Skin of body (tissue), 2 donors: Measurements from ENCODE around the gene PLCL1. TPM values are rescaled to one million over a fixed set of nuclear protein-coding genes. Genes with fewer than 3 reads are reported as not detected.

Source experiments
- DNase-seq: peaks from one replicate; lab custom pipeline; 2025; lab: John Stamatoyannopoulos, UW
- total RNA-seq: library from RNA; depleted of rRNA; stranded (reverse); fragments of >200 nt; gene quantifications from one replicate; pipeline ENCODE4 v1.2.3, GENCODE V29; 2014

PLCL1 gene
- total RNA-seq, 1 donor from 2014 or later = 10.9 TPM

GRCh38 chr2:197852108-197852507 is 47.7 kb downstream of the PLCL1 start:
- DNase-seq = no peak

- no peak for DNase-seq
These were observed 49.2 kb downstream of the PLCL1 start for GRCh38 chr2:197853549-197853948.

- no peak for DNase-seq
These were observed 53.2 kb downstream of the PLCL1 start for GRCh38 chr2:197857476-197858107.

GRCh38 chr2:197858607-197859140 is 54.3 kb downstream of the PLCL1 start:
- no peak for DNase-seq

- no peak for DNase-seq
These were observed 58.0 kb downstream of the PLCL1 start for GRCh38 chr2:197862246-197862955.

GRCh38 chr2:197863744-197864143 is 59.4 kb downstream of the PLCL1 start:
- no peak for DNase-seq

GRCh38 chr2:197866455-197866854 is 62.1 kb downstream of the PLCL1 start:
- DNase-seq = no peak

GRCh38 chr2:197867033-197867432 is 62.6 kb downstream of the PLCL1 start:
- DNase-seq = no peak

- no peak for DNase-seq
These were observed 63.2 kb downstream of the PLCL1 start for GRCh38 chr2:197867624-197868023.

- DNase-seq = no peak
These were observed 63.8 kb downstream of the PLCL1 start for GRCh38 chr2:197868206-197868605.

GRCh38 chr2:197869041-197869440 is 64.6 kb downstream of the PLCL1 start:
- DNase-seq = peak; percentile 18

- DNase-seq = no peak
These were observed 65.2 kb downstream of the PLCL1 start for GRCh38 chr2:197869501-197870111.

- DNase-seq = no peak
These were observed 65.7 kb downstream of the PLCL1 start for GRCh38 chr2:197870137-197870536.

- DNase-seq = no peak
These were observed 67.5 kb downstream of the PLCL1 start for GRCh38 chr2:197871780-197872456.

GRCh38 chr2:197873293-197873701 is 68.9 kb downstream of the PLCL1 start:
- DNase-seq = no peak

GRCh38 chr2:197875763-197876162 is 71.4 kb downstream of the PLCL1 start:
- no peak for DNase-seq

GRCh38 chr2:197876524-197876923 is 72.1 kb downstream of the PLCL1 start:
- no peak for DNase-seq

GRCh38 chr2:197877038-197877437 is 72.6 kb downstream of the PLCL1 start:
- DNase-seq = no peak

GRCh38 chr2:197878792-197879191 is 74.4 kb downstream of the PLCL1 start:
- no peak for DNase-seq

- no peak for DNase-seq
These were observed 75.5 kb downstream of the PLCL1 start for GRCh38 chr2:197879812-197880408.

- no peak for DNase-seq
These were observed 79.1 kb downstream of the PLCL1 start for GRCh38 chr2:197883354-197884032.
